CD14-positive monocyte (primary cell): ENCODE measurements around the gene DCAKD. TPM values are rescaled to one million over a fixed set of nuclear protein-coding genes. Genes with fewer than 3 reads are reported as not detected.

ENCODE experiments used
- DNase-seq, 3 donors: peaks; one replicate each; pipeline ENCODE4 v3.0.0-alpha.2; 2011 to 2022
- H2AFZ ChIP-seq: 2 replicates; pipeline ENCODE4 v1.6.0; 2012; ENCODE audit warnings: mild to moderate bottlenecking, low read depth, low read length, inconsistent platforms; ENCODE audit not compliant: insufficient read depth, poor library complexity, severe bottlenecking
- H3K27ac ChIP-seq, 2 donors: 1 replicate in 1 of 2; 2 replicates in 1 of 2; pipeline ENCODE4 v1.5.1; 2012 to 2013; ENCODE audit warnings: low read length in 2 of 2, control low read depth in 1 of 2, inconsistent platforms in 1 of 2, low read depth in 1 of 2, mild to moderate bottlenecking in 1 of 2
- H3K27me3 ChIP-seq, 2 donors: one replicate each; pipeline versions ENCODE4 v1.6.0 to v1.6.1; 2011 to 2013; ENCODE audit warnings: low read length in 2 of 2; ENCODE audit not compliant: control insufficient read depth in 2 of 2, insufficient read depth in 2 of 2
- H3K36me3 ChIP-seq, 2 donors: replicated peaks in 1 of 2; 1 replicate in 1 of 2; 2 replicates in 1 of 2; pipeline versions ENCODE4 v1.5.1 to v1.6.1; 2012 to 2013; ENCODE audit warnings: low read length in 2 of 2, control low read depth in 1 of 2, inconsistent platforms in 1 of 2, mild to moderate bottlenecking in 1 of 2; ENCODE audit not compliant: insufficient read depth in 2 of 2, control insufficient read depth in 1 of 2
- H3K4me1 ChIP-seq, 2 donors: 1 replicate in 1 of 2; 2 replicates in 1 of 2; pipeline versions ENCODE4 v1.5.1 to v1.6.1; 2012 to 2013; ENCODE audit warnings: low read length in 2 of 2, control low read depth in 1 of 2, inconsistent platforms in 1 of 2, mild to moderate bottlenecking in 1 of 2, moderate library complexity in 1 of 2; ENCODE audit not compliant: insufficient read depth in 2 of 2, control insufficient read depth in 1 of 2
- H3K4me2 ChIP-seq: replicated peaks from 2 replicates; pipeline ENCODE3; 2012; ENCODE audit warnings: low read length, moderate library complexity, mild to moderate bottlenecking; ENCODE audit not compliant: poor library complexity, severe bottlenecking; ENCODE audit errors: extremely low read depth
- H3K4me3 ChIP-seq, 3 experiments: fragments of 200-600 bp in 1 of 3; sonication (generic) in 1 of 3; replicated peaks in 1 of 3; 1 replicate in 2 of 3; 2 replicates in 1 of 3; pipeline ENCODE4 v1.5.1; 2011 to 2013; ENCODE audit warnings: low read length in 3 of 3, mild to moderate bottlenecking in 3 of 3, control low read depth in 2 of 3, low read depth in 2 of 3, inconsistent platforms in 1 of 3, moderate library complexity in 1 of 3
- H3K79me2 ChIP-seq: 2 replicates; pipeline ENCODE4 v1.6.0; 2012; ENCODE audit warnings: mild to moderate bottlenecking, control low read depth, inconsistent platforms, low read length, moderate library complexity; ENCODE audit not compliant: insufficient read depth
- H3K9ac ChIP-seq: 2 replicates; pipeline ENCODE4 v1.6.0; 2017; ENCODE audit warnings: low read length, mild to moderate bottlenecking; ENCODE audit not compliant: insufficient read depth, poor library complexity, severe bottlenecking
- H3K9me3 ChIP-seq, 2 donors: replicated peaks in 1 of 2; 1 replicate in 1 of 2; 2 replicates in 1 of 2; pipeline versions ENCODE4 v1.5.1 to v1.6.1; 2012 to 2013; ENCODE audit warnings: low read length in 2 of 2, control low read depth in 1 of 2; ENCODE audit not compliant: control insufficient read depth in 1 of 2, insufficient read depth in 1 of 2
- H4K20me1 ChIP-seq: 2 replicates; pipeline ENCODE4 v1.6.0; 2012; ENCODE audit warnings: mild to moderate bottlenecking, low read length, control low read depth, moderate library complexity; ENCODE audit not compliant: insufficient read depth
- H3K27ac Mint-ChIP-seq, 7 donors: one replicate each; pipeline ENCODE4 v1.8.0; 2020; ENCODE audit warnings: mild to moderate bottlenecking in 7 of 7, mixed read lengths in 7 of 7, moderate library complexity in 6 of 7, inconsistent platforms in 2 of 7
- H3K27me3 Mint-ChIP-seq, 3 donors: one replicate each; pipeline ENCODE4 v1.8.0; 2021 to 2022; ENCODE audit warnings: low read depth in 3 of 3, mild to moderate bottlenecking in 3 of 3, mixed read lengths in 3 of 3, moderate library complexity in 3 of 3, inconsistent platforms in 1 of 3
- H3K36me3 Mint-ChIP-seq, 2 donors: one replicate each; pipeline ENCODE4 v1.8.0; 2020; ENCODE audit warnings: mixed read lengths in 2 of 2, inconsistent platforms in 1 of 2, mild to moderate bottlenecking in 1 of 2
- H3K4me1 Mint-ChIP-seq: one replicate; pipeline ENCODE4 v1.8.0; 2020; ENCODE audit warnings: mild to moderate bottlenecking, mixed read lengths
- H3K4me3 Mint-ChIP-seq, 2 donors: one replicate each; pipeline ENCODE4 v1.8.0; 2020; ENCODE audit warnings: mild to moderate bottlenecking in 2 of 2, mixed read lengths in 2 of 2, moderate library complexity in 1 of 2
- H3K9me3 Mint-ChIP-seq, 7 donors: one replicate each; pipeline ENCODE4 v1.8.0; 2020 to 2022; ENCODE audit warnings: mixed read lengths in 7 of 7, mild to moderate bottlenecking in 6 of 7, moderate library complexity in 6 of 7, inconsistent platforms in 2 of 7
- WGBS: methylation state at CpG from one replicate; pipeline ENCODE4 v1.1.5; 2013; ENCODE audit warnings: missing lambda C conversion rate; ENCODE audit not compliant: insufficient coverage; 5-methylcytosine and 5-hydroxymethylcytosine counted together
- intact Hi-C, 2 donors: fragments of 100-400 bp; cut with micrococcal nuclease; formaldehyde crosslinking; loops; one replicate each; pipeline versions ENCODE4 v1.15.0 to v1.15.1; 2023
- polyA plus RNA-seq, 3 donors: library from polyadenylated mRNA; depleted of rRNA in 1 of 3; unstranded in 2 of 3; stranded (reverse) in 1 of 3; fragments of 300-500 nt in 2 of 3; fragments of >200 nt in 1 of 3; fragmentation: Illumina TruSeq in 2 of 3; gene quantifications; 1 replicate in 2 of 3; 2 replicates in 1 of 3; pipeline ENCODE4 v1.2.3, GENCODE V29; 2012 to 2021
- TF ChIP-seq, protein P1 (sequence below): fragments of 200-600 bp; IDR thresholded peaks from one replicate; pipeline ENCODE4 v1.8.0; 2022; ENCODE audit warnings: antibody characterized with exemption, mild to moderate bottlenecking

Gene DCAKD
- polyA plus RNA-seq, 3 donors = 6.6 to 10.0 (median 8.7) TPM

DNA sequence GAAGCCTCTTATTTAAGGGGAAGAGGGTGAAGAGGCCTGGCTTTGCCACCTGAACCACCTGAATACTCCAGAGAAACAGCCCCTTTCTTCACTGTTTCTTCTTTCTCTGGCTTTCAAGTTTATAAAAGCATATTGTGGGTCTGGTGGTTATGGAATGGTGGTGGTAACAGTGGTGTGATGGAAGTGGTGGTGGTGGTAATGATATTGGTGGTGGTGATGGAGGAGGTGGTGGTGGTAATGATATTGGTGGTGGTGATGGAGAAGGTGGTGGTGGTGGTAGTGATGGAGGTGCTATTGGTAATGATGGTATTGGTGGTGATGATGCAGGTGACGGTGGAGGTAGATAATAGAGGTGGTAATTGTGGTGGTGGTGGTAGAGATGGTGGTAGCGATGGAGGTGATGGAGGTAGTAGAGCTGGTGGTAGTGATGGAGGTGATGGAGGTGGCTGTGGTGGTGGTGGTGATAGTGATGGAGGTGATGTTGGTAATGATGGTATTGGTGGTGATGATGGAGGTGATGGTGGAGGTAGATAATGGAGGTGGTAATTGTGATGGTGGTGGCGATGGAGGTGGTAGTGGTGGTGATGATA, 69.2 kb downstream of the DCAKD start:
- no peaks in the 10 kb centered on the region for H3K36me3 Mint-ChIP-seq
- intact Hi-C loops = no loop called here
- peaks cover 47 to 74% (median 49%) of the 10 kb centered on the region in 3 donors for H3K27me3 Mint-ChIP-seq
- Histone ChIP-seq H3K9ac (no peak overlapping the region), H3K79me2 (no peaks in the 10 kb centered on the region), H2AFZ (no peak overlapping the region), H3K36me3 (no peaks in the 10 kb centered on the region), H3K9me3 (peaks cover 0 to 3% of the 10 kb centered on the region in 2 donors), H3K27me3 (peaks cover 11 to 43% of the 10 kb centered on the region in 2 donors), H4K20me1 (no peaks in the 10 kb centered on the region), H3K4me1 (no peaks in the 10 kb centered on the region), H3K27ac (no peak overlapping the region), H3K4me3 (no peak overlapping the region), H3K4me2 (no peak overlapping the region)
- no peaks in the 10 kb centered on the region for H3K4me1 Mint-ChIP-seq
- H3K27ac Mint-ChIP-seq = no peak overlapping the region
- no peak overlapping the region for H3K4me3 Mint-ChIP-seq
- WGBS = 100% methylated on average over 3 of the region's 3 CpGs
- TF ChIP-seq, protein P1, sequence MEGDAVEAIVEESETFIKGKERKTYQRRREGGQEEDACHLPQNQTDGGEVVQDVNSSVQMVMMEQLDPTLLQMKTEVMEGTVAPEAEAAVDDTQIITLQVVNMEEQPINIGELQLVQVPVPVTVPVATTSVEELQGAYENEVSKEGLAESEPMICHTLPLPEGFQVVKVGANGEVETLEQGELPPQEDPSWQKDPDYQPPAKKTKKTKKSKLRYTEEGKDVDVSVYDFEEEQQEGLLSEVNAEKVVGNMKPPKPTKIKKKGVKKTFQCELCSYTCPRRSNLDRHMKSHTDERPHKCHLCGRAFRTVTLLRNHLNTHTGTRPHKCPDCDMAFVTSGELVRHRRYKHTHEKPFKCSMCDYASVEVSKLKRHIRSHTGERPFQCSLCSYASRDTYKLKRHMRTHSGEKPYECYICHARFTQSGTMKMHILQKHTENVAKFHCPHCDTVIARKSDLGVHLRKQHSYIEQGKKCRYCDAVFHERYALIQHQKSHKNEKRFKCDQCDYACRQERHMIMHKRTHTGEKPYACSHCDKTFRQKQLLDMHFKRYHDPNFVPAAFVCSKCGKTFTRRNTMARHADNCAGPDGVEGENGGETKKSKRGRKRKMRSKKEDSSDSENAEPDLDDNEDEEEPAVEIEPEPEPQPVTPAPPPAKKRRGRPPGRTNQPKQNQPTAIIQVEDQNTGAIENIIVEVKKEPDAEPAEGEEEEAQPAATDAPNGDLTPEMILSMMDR = no peak
- no peak for DNase-seq
- H3K9me3 Mint-ChIP-seq = peaks cover 0 to 12% (median 4%) of the 10 kb centered on the region in 7 donors

DNA sequence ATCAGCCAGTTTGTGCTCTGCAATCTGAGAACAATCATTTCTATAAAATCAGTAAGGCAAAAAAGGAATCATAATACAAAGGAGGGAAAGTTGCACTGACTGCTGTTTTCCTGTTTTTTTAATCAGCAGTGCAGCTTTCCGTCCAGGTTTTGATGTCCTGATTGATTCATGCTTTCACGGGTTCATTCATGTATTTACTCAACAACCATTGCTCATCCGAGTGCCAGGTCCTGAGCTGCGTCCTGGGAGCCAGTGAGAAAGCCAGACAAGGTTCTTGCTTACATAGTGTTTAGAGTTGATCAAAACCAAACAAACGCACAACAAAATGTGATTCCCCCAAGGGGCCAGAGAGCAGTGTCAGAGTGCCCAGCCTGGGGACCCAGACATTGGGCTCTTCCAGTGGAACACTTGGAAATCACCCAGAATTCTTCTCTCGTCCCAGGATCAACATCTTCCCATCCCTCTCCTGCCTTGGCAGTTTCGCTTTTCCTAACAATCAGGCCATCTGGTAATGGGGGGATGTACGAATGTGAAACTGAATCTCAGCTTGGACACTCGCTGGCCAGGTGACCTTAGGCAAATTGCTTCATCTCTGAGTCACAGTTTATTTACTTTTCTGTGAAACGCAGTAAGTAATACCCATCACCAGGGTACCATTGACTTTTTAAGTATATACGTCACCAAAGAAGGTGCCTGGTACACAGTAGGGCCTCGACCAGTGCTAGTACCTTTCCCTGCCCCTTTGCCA, 70.0 kb downstream of the DCAKD start:
- H3K9ac ChIP-seq = no peak overlapping the region
- Mint-ChIP-seq H3K36me3 (no peaks in the 10 kb centered on the region), H3K9me3 (peaks cover 0 to 12% (median 3%) of the 10 kb centered on the region in 7 donors), H3K4me1 (no peaks in the 10 kb centered on the region), H3K4me3 (peak overlapping the region in 1 of 2 donors; percentile 1), H3K27ac (no peak overlapping the region), H3K27me3 (peaks cover 44 to 69% (median 44%) of the 10 kb centered on the region in 3 donors)
- DNase-seq = no peak
- H3K4me1 ChIP-seq = no peaks in the 10 kb centered on the region
- no peak overlapping the region for H3K27ac ChIP-seq
- H2AFZ ChIP-seq = no peak overlapping the region
- H3K4me2 ChIP-seq = no peak overlapping the region
- H3K27me3 ChIP-seq = peaks cover 6 to 39% of the 10 kb centered on the region in 2 donors
- H3K79me2 ChIP-seq = no peaks in the 10 kb centered on the region
- H4K20me1 ChIP-seq = no peaks in the 10 kb centered on the region
- no peak overlapping the region for H3K4me3 ChIP-seq
- 64% methylated on average over 5 of the region's 12 CpGs for WGBS
- H3K36me3 ChIP-seq = no peaks in the 10 kb centered on the region
- H3K9me3 ChIP-seq = peaks cover 0 to 3% of the 10 kb centered on the region in 2 donors
- TF ChIP-seq, protein P1 = no peak
- intact Hi-C loops = no loop called here
